SK-N-SH treated with all-trans-retinoic acid at 6 μM for 48 hours (cell line): ENCODE results near the gene TEP1.
"Not testable (repeated sequence)": the region's sequence is repeated elsewhere in the genome, so short reads cannot be mapped to it uniquely, and the experiment has no call there.

Source experiments
- ATAC-seq: fragments of 200-7000 bp; cut with Tn5 transposase; 3 replicates; pipeline ENCODE4 v1.9.1; 2020; ENCODE audit warnings: mild to moderate bottlenecking, moderate library complexity
- ARNTL ChIP-seq: fragments of 450-650 bp; formaldehyde crosslinking; IDR thresholded peaks from 2 replicates; pipeline ENCODE4 v1.5.0; 2020; ENCODE audit warnings: low read depth, mild to moderate bottlenecking, moderate library complexity, borderline replicate concordance
- BACH2 ChIP-seq: fragments of 250-450 bp; sonication (Bioruptor Pico); IDR thresholded peaks from 2 replicates; pipeline ENCODE4 v1.9.0; 2021; ENCODE audit warnings: mild to moderate bottlenecking, borderline replicate concordance
- CREB5 ChIP-seq: fragments of 250-450 bp; sonication (Bioruptor Pico); IDR thresholded peaks from 2 replicates; pipeline ENCODE4 v1.5.1; 2020; ENCODE audit warnings: low read depth, mild to moderate bottlenecking, moderate library complexity
- CSDC2 ChIP-seq: fragments of 250-450 bp; sonication (Bioruptor Pico); IDR thresholded peaks from 2 replicates; pipeline ENCODE4 v1.5.0; 2020; ENCODE audit warnings: mild to moderate bottlenecking, moderate library complexity
- ESRRG ChIP-seq: fragments of 250-450 bp; sonication (Bioruptor Pico); IDR thresholded peaks from 2 replicates; pipeline ENCODE4 v1.6.1; 2021; ENCODE audit warnings: mild to moderate bottlenecking
- GLIS3 ChIP-seq: fragments of 250-450 bp; sonication (Bioruptor Pico); IDR thresholded peaks from 2 replicates; pipeline ENCODE4 v1.5.0; 2020; ENCODE audit warnings: mild to moderate bottlenecking, moderate library complexity
- ISL1 ChIP-seq: fragments of 250-450 bp; sonication (Bioruptor Pico); IDR thresholded peaks from 2 replicates; pipeline ENCODE4 v2.1.2; 2022; ENCODE audit warnings: mild to moderate bottlenecking, moderate library complexity
- OSR1 ChIP-seq: fragments of 250-450 bp; sonication (Bioruptor Pico); IDR thresholded peaks from 2 replicates; pipeline ENCODE4 v1.8.0; 2022; ENCODE audit warnings: moderate library complexity, mild to moderate bottlenecking, inconsistent platforms
- PATZ1 ChIP-seq: fragments of 250-450 bp; sonication (Bioruptor Pico); IDR thresholded peaks from 2 replicates; pipeline ENCODE4 v1.8.0; 2020; ENCODE audit warnings: mild to moderate bottlenecking, moderate library complexity, borderline replicate concordance
- PPARA ChIP-seq: fragments of 250-450 bp; sonication (Bioruptor Pico); IDR thresholded peaks from 2 replicates; pipeline ENCODE4 v1.5.0; 2020; ENCODE audit warnings: mild to moderate bottlenecking, borderline replicate concordance
- RARB ChIP-seq: fragments of 250-450 bp; sonication (Bioruptor Pico); IDR thresholded peaks from 2 replicates; pipeline ENCODE4 v1.8.0; 2021; ENCODE audit warnings: mild to moderate bottlenecking, moderate library complexity
- SNAI2 ChIP-seq: fragments of 250-450 bp; sonication (Bioruptor Pico); IDR thresholded peaks from 2 replicates; pipeline ENCODE4 v1.5.0; 2020; ENCODE audit warnings: mild to moderate bottlenecking, moderate library complexity
- TCF4 ChIP-seq: fragments of 250-450 bp; sonication (Bioruptor Pico); IDR thresholded peaks from 2 replicates; pipeline ENCODE4 v1.8.0; 2021; ENCODE audit warnings: mild to moderate bottlenecking, moderate library complexity, borderline replicate concordance
- TOX ChIP-seq: fragments of 250-450 bp; sonication (Bioruptor Pico); IDR thresholded peaks from 2 replicates; pipeline ENCODE4 v1.8.0; 2021; ENCODE audit warnings: mild to moderate bottlenecking, moderate library complexity, borderline replicate concordance
- ZC3H10 ChIP-seq: fragments of 250-450 bp; sonication (Bioruptor Pico); IDR thresholded peaks from 2 replicates; pipeline ENCODE4 v1.5.1; 2021; ENCODE audit warnings: mild to moderate bottlenecking, moderate library complexity
- ZFP3 ChIP-seq: fragments of 250-450 bp; sonication (Bioruptor Pico); IDR thresholded peaks from 2 replicates; pipeline ENCODE4 v1.5.0; 2020; ENCODE audit warnings: mild to moderate bottlenecking, moderate library complexity
- ZFP30 ChIP-seq: fragments of 450-650 bp; formaldehyde crosslinking; IDR thresholded peaks from 2 replicates; pipeline ENCODE4 v1.5.0; 2022; ENCODE audit warnings: mild to moderate bottlenecking, moderate library complexity
- ZNF565 ChIP-seq: fragments of 450-650 bp; formaldehyde crosslinking; conservative IDR thresholded peaks from 2 replicates; pipeline ENCODE4 v1.5.0; 2020; ENCODE audit warnings: low read depth, mild to moderate bottlenecking, moderate library complexity
- ZNF70 ChIP-seq: fragments of 450-650 bp; formaldehyde crosslinking; IDR thresholded peaks from 2 replicates; pipeline ENCODE4 v1.5.0; 2020; ENCODE audit warnings: mild to moderate bottlenecking, moderate library complexity
- ZNF8 ChIP-seq: fragments of 450-650 bp; formaldehyde crosslinking; IDR thresholded peaks from 2 replicates; pipeline ENCODE4 v1.5.0; 2020; ENCODE audit warnings: mild to moderate bottlenecking, moderate library complexity
- TF ChIP-seq, protein P1 (sequence below): fragments of 250-450 bp; sonication (Bioruptor Pico); IDR thresholded peaks from 2 replicates; pipeline ENCODE4 v1.5.1; 2021; ENCODE audit warnings: mild to moderate bottlenecking, moderate library complexity
- TF ChIP-seq, protein P2 (sequence below): fragments of 250-450 bp; sonication (Bioruptor Pico); IDR thresholded peaks from 2 replicates; pipeline ENCODE4 v1.5.0; 2020; ENCODE audit warnings: mild to moderate bottlenecking, moderate library complexity

The TEP1 gene

DNA sequence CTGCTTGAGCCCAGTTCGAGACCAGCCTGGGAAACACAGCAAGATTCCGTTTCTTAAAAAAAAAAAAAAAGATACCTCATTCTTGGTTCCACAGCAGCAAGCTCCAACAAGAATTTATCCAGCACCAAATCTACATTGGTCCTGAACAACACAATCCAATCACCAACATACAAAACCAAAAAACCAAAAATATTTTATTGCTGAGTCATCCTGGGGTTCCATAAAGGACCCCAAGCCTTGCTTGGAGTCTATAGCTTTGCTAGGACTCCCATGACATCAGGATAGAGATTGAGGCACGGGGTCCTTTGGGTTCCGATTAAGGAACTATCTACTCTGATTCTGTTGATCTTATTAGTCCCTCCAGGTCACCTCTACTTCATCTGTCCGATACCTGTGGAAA is 33.6 kb upstream of the TEP1 start (continued):
- no peak for TF ChIP-seq ISL1
- no peak for TF ChIP-seq ZNF70 (CRISPR knock-in tag)
- TF ChIP-seq BACH2 (CRISPR knock-in tag), result no peak
- TF ChIP-seq RARB (CRISPR knock-in tag), result no peak
- TF ChIP-seq TCF4 (CRISPR knock-in tag), result no peak

DNA sequence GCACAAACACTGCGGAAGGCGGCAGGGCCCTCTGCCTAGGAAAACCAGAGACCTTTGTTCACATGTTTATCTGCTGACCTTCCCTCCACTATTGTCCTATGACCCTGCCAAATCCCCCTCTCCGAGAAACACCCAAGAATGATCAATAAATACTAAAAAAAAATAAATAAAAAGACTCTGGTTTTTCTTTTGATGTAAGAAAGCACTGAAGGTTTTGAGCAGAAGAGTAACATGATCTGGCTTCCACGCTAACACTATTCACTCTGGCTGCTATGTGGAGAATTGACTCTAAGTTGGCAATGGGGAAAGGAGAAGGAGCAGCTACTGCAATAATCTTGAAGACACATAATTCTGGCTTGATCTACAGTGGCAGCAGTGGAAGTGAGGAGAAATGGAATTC is 30.3 kb upstream of the TEP1 start:
- ATAC-seq, result not testable (repeated sequence)

DNA sequence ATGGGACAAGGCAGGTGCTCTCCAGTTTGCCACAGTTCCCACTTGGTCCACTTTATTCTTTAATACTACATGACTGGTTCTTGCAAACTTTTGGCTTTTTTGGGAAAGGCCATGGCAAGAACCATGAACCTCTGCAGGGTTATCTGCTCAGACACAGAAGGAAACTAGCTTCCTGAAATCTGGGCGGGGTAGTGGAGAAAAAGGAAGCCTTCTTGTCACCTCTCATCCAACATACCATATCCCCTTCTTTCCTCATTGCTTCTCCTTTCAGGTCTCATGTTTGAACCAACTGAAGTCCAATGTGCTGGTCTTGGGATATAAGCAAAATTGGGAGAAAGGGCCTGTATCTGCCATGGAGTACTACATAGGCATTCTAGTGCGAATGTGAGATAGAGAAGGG is 28.2 kb upstream of the TEP1 start:
- TF ChIP-seq PPARA, result no peak
- TF ChIP-seq ZNF70 (CRISPR knock-in tag), result no peak
- no peak for TF ChIP-seq ISL1
- no peak for TF ChIP-seq ZNF565
- TF ChIP-seq ARNTL (CRISPR knock-in tag), result no peak
- TF ChIP-seq, protein P1, sequence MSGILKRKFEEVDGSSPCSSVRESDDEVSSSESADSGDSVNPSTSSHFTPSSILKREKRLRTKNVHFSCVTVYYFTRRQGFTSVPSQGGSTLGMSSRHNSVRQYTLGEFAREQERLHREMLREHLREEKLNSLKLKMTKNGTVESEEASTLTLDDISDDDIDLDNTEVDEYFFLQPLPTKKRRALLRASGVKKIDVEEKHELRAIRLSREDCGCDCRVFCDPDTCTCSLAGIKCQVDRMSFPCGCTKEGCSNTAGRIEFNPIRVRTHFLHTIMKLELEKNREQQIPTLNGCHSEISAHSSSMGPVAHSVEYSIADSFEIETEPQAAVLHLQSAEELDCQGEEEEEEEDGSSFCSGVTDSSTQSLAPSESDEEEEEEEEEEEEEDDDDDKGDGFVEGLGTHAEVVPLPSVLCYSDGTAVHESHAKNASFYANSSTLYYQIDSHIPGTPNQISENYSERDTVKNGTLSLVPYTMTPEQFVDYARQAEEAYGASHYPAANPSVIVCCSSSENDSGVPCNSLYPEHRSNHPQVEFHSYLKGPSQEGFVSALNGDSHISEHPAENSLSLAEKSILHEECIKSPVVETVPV, result no peak
- ATAC-seq, result no peak

- ATAC-seq, result no peak
Observed at GRCh38 chr14:20440882-20441281, 27.6 kb upstream of the TEP1 start.

GRCh38 chr14:20440465-20440864 is 27.2 kb upstream of the TEP1 start:
- no peak for TF ChIP-seq ARNTL (CRISPR knock-in tag)
- no peak for TF ChIP-seq CREB5 (CRISPR knock-in tag)
- TF ChIP-seq, protein P2, sequence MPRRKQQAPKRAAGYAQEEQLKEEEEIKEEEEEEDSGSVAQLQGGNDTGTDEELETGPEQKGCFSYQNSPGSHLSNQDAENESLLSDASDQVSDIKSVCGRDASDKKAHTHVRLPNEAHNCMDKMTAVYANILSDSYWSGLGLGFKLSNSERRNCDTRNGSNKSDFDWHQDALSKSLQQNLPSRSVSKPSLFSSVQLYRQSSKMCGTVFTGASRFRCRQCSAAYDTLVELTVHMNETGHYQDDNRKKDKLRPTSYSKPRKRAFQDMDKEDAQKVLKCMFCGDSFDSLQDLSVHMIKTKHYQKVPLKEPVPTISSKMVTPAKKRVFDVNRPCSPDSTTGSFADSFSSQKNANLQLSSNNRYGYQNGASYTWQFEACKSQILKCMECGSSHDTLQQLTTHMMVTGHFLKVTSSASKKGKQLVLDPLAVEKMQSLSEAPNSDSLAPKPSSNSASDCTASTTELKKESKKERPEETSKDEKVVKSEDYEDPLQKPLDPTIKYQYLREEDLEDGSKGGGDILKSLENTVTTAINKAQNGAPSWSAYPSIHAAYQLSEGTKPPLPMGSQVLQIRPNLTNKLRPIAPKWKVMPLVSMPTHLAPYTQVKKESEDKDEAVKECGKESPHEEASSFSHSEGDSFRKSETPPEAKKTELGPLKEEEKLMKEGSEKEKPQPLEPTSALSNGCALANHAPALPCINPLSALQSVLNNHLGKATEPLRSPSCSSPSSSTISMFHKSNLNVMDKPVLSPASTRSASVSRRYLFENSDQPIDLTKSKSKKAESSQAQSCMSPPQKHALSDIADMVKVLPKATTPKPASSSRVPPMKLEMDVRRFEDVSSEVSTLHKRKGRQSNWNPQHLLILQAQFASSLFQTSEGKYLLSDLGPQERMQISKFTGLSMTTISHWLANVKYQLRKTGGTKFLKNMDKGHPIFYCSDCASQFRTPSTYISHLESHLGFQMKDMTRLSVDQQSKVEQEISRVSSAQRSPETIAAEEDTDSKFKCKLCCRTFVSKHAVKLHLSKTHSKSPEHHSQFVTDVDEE (CRISPR knock-in tag), result no peak
- no peak for TF ChIP-seq ESRRG (CRISPR knock-in tag)
- TF ChIP-seq ZNF70 (CRISPR knock-in tag), result no peak
- no peak for TF ChIP-seq PPARA
- TF ChIP-seq ZNF8, result no peak
- no peak for TF ChIP-seq CSDC2
- TF ChIP-seq ISL1, result no peak
- TF ChIP-seq TCF4 (CRISPR knock-in tag), result no peak
- TF ChIP-seq GLIS3, result no peak
- TF ChIP-seq ZFP30, result no peak
- TF ChIP-seq SNAI2 (CRISPR knock-in tag), result no peak
- TF ChIP-seq OSR1, result no peak
- TF ChIP-seq ZC3H10 (CRISPR knock-in tag), result no peak
- TF ChIP-seq ZFP3 (CRISPR knock-in tag), result no peak
- no peak for TF ChIP-seq TOX
- no peak for TF ChIP-seq BACH2 (CRISPR knock-in tag)
- TF ChIP-seq PATZ1, result no peak
- TF ChIP-seq RARB (CRISPR knock-in tag), result no peak
- TF ChIP-seq, all 23 proteins: peak for 0
- no peak for ATAC-seq

More at GRCh38 chr14:20440882-20441281, 27.6 kb upstream of the TEP1 start:
- TF ChIP-seq ZNF8, result no peak
- no peak for TF ChIP-seq ARNTL (CRISPR knock-in tag)
- TF ChIP-seq, protein P2 (CRISPR knock-in tag), result no peak
- no peak for TF ChIP-seq RARB (CRISPR knock-in tag)
- no peak for TF ChIP-seq BACH2 (CRISPR knock-in tag)
